ENCODE results near the gene KCNQ1. TPM values are rescaled to one million over a fixed set of nuclear protein-coding genes. Genes with fewer than 3 reads are reported as not detected.

KCNQ1 gene
- total and polyA plus RNA-seq, 2 of the 13 experiments (the other 11 are each of a cell fraction or from before 2014, with no cell fraction given): 0.02 to 0.08 TPM

DNA sequence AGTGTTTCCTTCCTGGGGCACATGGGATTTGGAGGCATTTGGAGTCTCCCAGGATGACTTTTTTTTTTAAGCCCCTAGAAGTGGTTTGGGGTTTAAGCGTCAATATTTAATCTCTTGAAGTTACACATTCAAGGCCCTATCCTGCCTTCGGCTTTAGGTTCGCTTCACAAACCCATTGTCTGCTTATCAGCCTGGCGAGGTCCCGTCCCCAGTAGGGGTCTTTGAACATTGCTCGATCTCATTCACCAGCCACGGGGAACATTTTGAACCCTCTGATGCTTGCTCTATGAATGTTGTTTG is 75.9 kb downstream of the KCNQ1 start (continued):
- TF ChIP-seq SNAPC4 (CRISPR knock-in tag; IDR thresholded peaks at IDR 0.05): no peak
- TF ChIP-seq, protein P1, sequence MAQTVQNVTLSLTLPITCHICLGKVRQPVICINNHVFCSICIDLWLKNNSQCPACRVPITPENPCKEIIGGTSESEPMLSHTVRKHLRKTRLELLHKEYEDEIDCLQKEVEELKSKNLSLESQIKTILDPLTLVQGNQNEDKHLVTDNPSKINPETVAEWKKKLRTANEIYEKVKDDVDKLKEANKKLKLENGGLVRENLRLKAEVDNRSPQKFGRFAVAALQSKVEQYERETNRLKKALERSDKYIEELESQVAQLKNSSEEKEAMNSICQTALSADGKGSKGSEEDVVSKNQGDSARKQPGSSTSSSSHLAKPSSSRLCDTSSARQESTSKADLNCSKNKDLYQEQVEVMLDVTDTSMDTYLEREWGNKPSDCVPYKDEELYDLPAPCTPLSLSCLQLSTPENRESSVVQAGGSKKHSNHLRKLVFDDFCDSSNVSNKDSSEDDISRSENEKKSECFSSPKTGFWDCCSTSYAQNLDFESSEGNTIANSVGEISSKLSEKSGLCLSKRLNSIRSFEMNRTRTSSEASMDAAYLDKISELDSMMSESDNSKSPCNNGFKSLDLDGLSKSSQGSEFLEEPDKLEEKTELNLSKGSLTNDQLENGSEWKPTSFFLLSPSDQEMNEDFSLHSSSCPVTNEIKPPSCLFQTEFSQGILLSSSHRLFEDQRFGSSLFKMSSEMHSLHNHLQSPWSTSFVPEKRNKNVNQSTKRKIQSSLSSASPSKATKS (CRISPR knock-in tag; IDR thresholded peaks at IDR 0.05): no peak

GRCh38 chr11:2521081-2521732 is 76.4 kb downstream of the KCNQ1 start:
- H3K27me3 ChIP-seq (ENCODE audit: control insufficient read depth in 1 of 2, insufficient read depth in 2 of 2, low read length in 2 of 2): peaks cover 29 to 95% of the 10 kb centered on the region in 2 experiments
- WGBS (ENCODE audit: low lambda C conversion rate): 35% methylated on average over 23 of the region's 26 CpGs
- intact Hi-C loops (cut with micrococcal nuclease; ENCODE audit: unreplicated experiment) (no loop called here), in situ Hi-C loops (cut with HindIII; ENCODE audit: extremely low pct_ligation_motif_present, low pct_unique_long_range_greater_than_20kb) (loop anchor here (10.0 kb wide), 1 partner anchor 326 kb away; no protein-coding TSS in a partner anchor)
- ChIA-PET CTCF (ENCODE audit: low intra/inter-chr PET ratio, low total read pairs) (no interaction called here), POLR2A (no interaction called here)
- H3K79me2 ChIP-seq (ENCODE audit: insufficient read depth, low read length): no peaks in the 10 kb centered on the region
- TF ChIP-seq ZNF570 (CRISPR knock-in tag; IDR thresholded peaks at IDR 0.05; ENCODE audit: borderline replicate concordance) (no peak), TFDP2 (CRISPR knock-in tag; IDR thresholded peaks at IDR 0.05) (no peak), PITX1 (CRISPR knock-in tag; IDR thresholded peaks at IDR 0.05) (no peak)
- H3K4me3 ChIP-seq (replicated peaks in 1 of 3; ENCODE audit: insufficient read depth in 1 of 3, low read depth in 2 of 3, low read length in 3 of 3): no peak overlapping the region
- FAIRE-seq: no peak
- no TSS peak for BruUV-seq (replicated peaks)
- DNase-seq (ENCODE audit: low spot score): no peak
- H3K36me3 ChIP-seq (replicated peaks in 1 of 2; ENCODE audit: control insufficient read depth in 1 of 2, insufficient read depth in 2 of 2, low read length in 2 of 2): no peaks in the 10 kb centered on the region
- H3K27ac ChIP-seq (ENCODE audit: extremely low read length, insufficient read depth, low read length): no peak overlapping the region
- H3K4me2 ChIP-seq (ENCODE audit: low read depth, low read length): no peak overlapping the region
- H4K20me1 ChIP-seq (ENCODE audit: insufficient read depth, low read length): peaks cover 6% of the 10 kb centered on the region; the same call in 1 of the 2 replicates
- no peaks in the 10 kb centered on the region for H3K4me1 ChIP-seq (ENCODE audit: insufficient read depth, low read length)
- no peak for ATAC-seq
- H2AFZ ChIP-seq (ENCODE audit: low read length): no peak overlapping the region
- no peak overlapping the region for H3K9ac ChIP-seq (ENCODE audit: insufficient read depth, low read depth, low read length)
- H3K9me3 ChIP-seq (ENCODE audit: low read length): no peaks in the 10 kb centered on the region

All from HepG2 (cell line).